ENCODE results near the gene CDC42BPA. TPM values are rescaled to one million over a fixed set of nuclear protein-coding genes. Genes with fewer than 3 reads are reported as not detected.

CDC42BPA gene
- total RNA-seq, 1 donor from 2014 or later, result 95.7 TPM

GRCh38 chr1:227317523-227318015 is 723 bp downstream of the CDC42BPA start:
- Mint-ChIP-seq H3K27me3 (ENCODE audit: unreplicated experiment) (no peaks in the 10 kb centered on the region), H3K4me3 (ENCODE audit: unreplicated experiment) (peak overlapping the region; percentile 90), H3K4me1 (ENCODE audit: unreplicated experiment) (peaks cover 16% of the 10 kb centered on the region), H3K36me3 (ENCODE audit: unreplicated experiment) (peaks cover 2% of the 10 kb centered on the region), H3K27ac (ENCODE audit: unreplicated experiment) (peak overlapping the region; percentile 87), H3K9me3 (ENCODE audit: unreplicated experiment) (no peaks in the 10 kb centered on the region)
- DNase-seq (ENCODE audit: extremely low spot score, unreplicated experiment), result peak; percentile 87
- TF ChIP-seq CTCF (IDR thresholded peaks at IDR 0.05), result peak; percentile 33

- H3K4me3 Mint-ChIP-seq (ENCODE audit: unreplicated experiment), result peak overlapping the region; percentile 88
- no peaks in the 10 kb centered on the region for H3K9me3 Mint-ChIP-seq (ENCODE audit: unreplicated experiment)
- H3K4me1 Mint-ChIP-seq (ENCODE audit: unreplicated experiment), result peaks cover 19% of the 10 kb centered on the region
- no peaks in the 10 kb centered on the region for H3K27me3 Mint-ChIP-seq (ENCODE audit: unreplicated experiment)
- no peak for DNase-seq (ENCODE audit: extremely low spot score, unreplicated experiment)
- TF ChIP-seq CTCF (IDR thresholded peaks at IDR 0.05), result no peak
- H3K27ac Mint-ChIP-seq (ENCODE audit: unreplicated experiment), result peak overlapping the region; percentile 93
- peaks cover 2% of the 10 kb centered on the region for H3K36me3 Mint-ChIP-seq (ENCODE audit: unreplicated experiment)
Measured at GRCh38 chr1:227317011-227317451, 1.3 kb downstream of the CDC42BPA start.

- Mint-ChIP-seq H3K27ac (ENCODE audit: unreplicated experiment) (peak overlapping the region; percentile 93), H3K36me3 (ENCODE audit: unreplicated experiment) (peaks cover 2% of the 10 kb centered on the region), H3K27me3 (ENCODE audit: unreplicated experiment) (no peaks in the 10 kb centered on the region), H3K4me3 (ENCODE audit: unreplicated experiment) (peak overlapping the region; percentile 88), H3K4me1 (ENCODE audit: unreplicated experiment) (peaks cover 23% of the 10 kb centered on the region), H3K9me3 (ENCODE audit: unreplicated experiment) (no peaks in the 10 kb centered on the region)
- TF ChIP-seq CTCF (IDR thresholded peaks at IDR 0.05), result no peak
- DNase-seq (ENCODE audit: extremely low spot score, unreplicated experiment), result no peak
Measured at GRCh38 chr1:227316456-227316855, 1.8 kb downstream of the CDC42BPA start.

- Mint-ChIP-seq H3K36me3 (ENCODE audit: unreplicated experiment) (peaks cover 2% of the 10 kb centered on the region), H3K9me3 (ENCODE audit: unreplicated experiment) (no peaks in the 10 kb centered on the region), H3K4me1 (ENCODE audit: unreplicated experiment) (peaks cover 25% of the 10 kb centered on the region), H3K27ac (ENCODE audit: unreplicated experiment) (peak overlapping the region; percentile 93), H3K27me3 (ENCODE audit: unreplicated experiment) (no peaks in the 10 kb centered on the region), H3K4me3 (ENCODE audit: unreplicated experiment) (peak overlapping the region; percentile 88)
- TF ChIP-seq CTCF (IDR thresholded peaks at IDR 0.05), result no peak
- DNase-seq (ENCODE audit: extremely low spot score, unreplicated experiment), result no peak
Measured at GRCh38 chr1:227315629-227316346, 2.5 kb downstream of the CDC42BPA start.

GRCh38 chr1:227314014-227314848 is 4.1 kb downstream of the CDC42BPA start:
- Mint-ChIP-seq H3K27ac (ENCODE audit: unreplicated experiment) (peak overlapping the region; percentile 93), H3K4me1 (ENCODE audit: unreplicated experiment) (peaks cover 33% of the 10 kb centered on the region), H3K27me3 (ENCODE audit: unreplicated experiment) (no peaks in the 10 kb centered on the region), H3K9me3 (ENCODE audit: unreplicated experiment) (no peaks in the 10 kb centered on the region), H3K4me3 (ENCODE audit: unreplicated experiment) (peak overlapping the region; percentile 88), H3K36me3 (ENCODE audit: unreplicated experiment) (peaks cover 9% of the 10 kb centered on the region)
- no peak for TF ChIP-seq CTCF (IDR thresholded peaks at IDR 0.05)
- DNase-seq (ENCODE audit: extremely low spot score, unreplicated experiment), result no peak

Measured in osteocyte (in vitro differentiated cells).